Measurements from ENCODE around the gene VWA8. TPM values are rescaled to one million over a fixed set of nuclear protein-coding genes. Genes with fewer than 3 reads are reported as not detected.
A peak's percentile ranks its signal among the peaks of the same experiment; 100 is the strongest.
"Not testable (repeated sequence)": the region's sequence is repeated elsewhere in the genome, so short reads cannot be mapped to it uniquely, and the experiment has no call there.

VWA8 gene
- total and polyA plus RNA-seq, 2 of the 8 experiments (the other 6 are each of a cell fraction or from before 2014, with no cell fraction given), result 5.9 to 19.6 TPM

GRCh38 chr13:41542799-41543198, 418.1 kb downstream of the VWA8 start:
- H3K79me1 ChIP-seq (ENCODE audit: low read depth, low read length); H2BK5ac ChIP-seq (ENCODE audit: low read depth, low read length); H3K36me3 ChIP-seq (ENCODE audit: control insufficient read depth in 2 of 4, insufficient read depth in 4 of 4, low read length in 3 of 4); H3K14ac ChIP-seq (ENCODE audit: insufficient read length); H3K56ac ChIP-seq (replicated peaks; ENCODE audit: insufficient read length, low read depth, low read length); H3K27me3 ChIP-seq (replicated peaks in 1 of 4; ENCODE audit: control insufficient read depth in 3 of 4, extremely low read depth in 1 of 4, insufficient read depth in 3 of 4, low read length in 3 of 4); H3K79me2 ChIP-seq (ENCODE audit: control insufficient read depth in 1 of 2, insufficient read depth in 2 of 2, low read length in 2 of 2); DNase-seq (ENCODE audit: low read depth in 1 of 2, low spot score in 2 of 2); H3K4ac ChIP-seq (replicated peaks; ENCODE audit: insufficient read length, low read depth, low read length); H3K4me3 ChIP-seq (ENCODE audit: extremely low read depth in 1 of 4, insufficient read depth in 2 of 4, low read depth in 3 of 4, low read length in 4 of 4); H4K8ac ChIP-seq (ENCODE audit: extremely low read depth, insufficient read depth, low read length); H3K9ac ChIP-seq (replicated peaks in 1 of 4; ENCODE audit: extremely low read depth in 1 of 4, low read depth in 3 of 4, low read length in 3 of 4); H2BK12ac ChIP-seq (ENCODE audit: low read depth, low read length); H4K5ac ChIP-seq (ENCODE audit: insufficient read length, low read depth, low read length); H2AFZ ChIP-seq (ENCODE audit: low read length); FAIRE-seq; H3K4me2 ChIP-seq (ENCODE audit: insufficient read depth in 1 of 2, low read depth in 2 of 2, low read length in 2 of 2); H3K23me2 ChIP-seq (ENCODE audit: low read depth, low read length); H3K27ac ChIP-seq (ENCODE audit: low read depth, low read length); H2BK20ac ChIP-seq (ENCODE audit: low read length); POLR2A ChIA-PET (ENCODE audit: partially characterized antibody); H4K91ac ChIP-seq (replicated peaks; ENCODE audit: insufficient read length, low read length); H3K23ac ChIP-seq (ENCODE audit: insufficient read length); H3K18ac ChIP-seq (ENCODE audit: extremely low read depth, low read length); H4K20me1 ChIP-seq (replicated peaks in 1 of 2; ENCODE audit: control insufficient read depth in 1 of 2, insufficient read depth in 2 of 2, low read length in 2 of 2); H2AK5ac ChIP-seq (ENCODE audit: low read depth, low read length); H2BK120ac ChIP-seq (replicated peaks; ENCODE audit: low read depth, low read length); H3K4me1 ChIP-seq (replicated peaks in 1 of 4; ENCODE audit: control insufficient read depth in 3 of 4, insufficient read depth in 4 of 4, low read length in 3 of 4): not testable (repeated sequence)
- CTCF ChIA-PET (ENCODE audit: partially characterized antibody), result interaction anchor here (1.1 to 1.3 kb wide), 2 partner anchors 85 to 126 kb away, joined by 3 to 6 read pairs; partner anchors contain the start of gene RGCC
- H3K9me3 ChIP-seq (ENCODE audit: insufficient read depth in 2 of 2, low read depth in 1 of 2, low read length in 1 of 2), result peaks cover 6 to 11% of the 10 kb centered on the region in 2 experiments; a peak in 3 of 4 replicates
- WGBS, 2 experiments (ENCODE audit: extremely low coverage in 1 of 2, insufficient coverage in 1 of 2, insufficient read length in 1 of 2, insufficient replicate concordance in 2 of 2, low coverage in 1 of 2, low lambda C conversion rate in 2 of 2, missing lambda C conversion rate in 1 of 2), result 90% methylated on average over 3 of the region's 3 CpGs; no CpG with 5 or more reads in 1 of the 2 experiments
- H2BK15ac ChIP-seq (ENCODE audit: low read length), result 0 out of 2 replicates have a peak overlapping the region, but pooled peaks have one; percentile 40
